ENCODE results near the gene SVBP.

The SVBP gene

DNA sequence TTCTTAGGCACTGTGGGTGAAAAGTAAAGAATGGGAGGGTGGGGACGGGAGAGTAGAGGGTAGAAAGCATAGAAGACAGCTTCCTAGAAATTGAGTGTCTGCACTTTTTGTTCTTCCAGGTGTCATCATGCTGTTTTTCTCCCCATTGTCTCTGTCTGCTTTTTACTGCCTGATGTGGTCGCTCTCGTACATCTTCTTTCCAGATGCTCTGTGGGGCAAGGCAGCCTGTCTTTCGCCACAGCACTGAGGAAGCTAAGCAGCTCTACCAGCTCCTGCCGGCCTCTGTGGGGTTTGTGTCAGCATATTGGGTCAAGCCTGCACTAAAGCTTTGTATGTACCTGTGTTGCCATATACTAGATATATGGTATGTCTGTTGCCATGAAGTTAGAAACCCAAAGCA, 19.2 kb downstream of the SVBP start:
- DNase-seq = no peak

DNA sequence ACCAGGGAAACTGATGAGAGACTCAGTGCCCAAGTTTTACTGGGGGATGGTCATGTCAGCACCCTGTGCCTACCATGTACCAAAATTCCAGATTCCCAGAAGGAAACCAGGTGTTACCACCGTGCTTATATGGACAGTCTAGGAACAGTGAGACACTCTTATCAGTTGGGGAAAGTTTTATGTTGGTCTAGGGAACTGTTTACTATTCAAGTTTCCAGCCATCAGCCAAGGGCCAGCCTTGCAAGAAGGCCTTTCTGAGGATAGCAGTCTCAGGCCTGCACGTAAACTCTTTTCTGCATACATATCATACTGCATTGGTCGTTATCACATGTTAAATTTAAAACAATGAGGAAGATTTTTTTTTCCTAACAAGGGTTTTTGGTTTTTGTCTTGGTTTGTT, 19.8 kb downstream of the SVBP start:
- DNase-seq = no peak

DNA sequence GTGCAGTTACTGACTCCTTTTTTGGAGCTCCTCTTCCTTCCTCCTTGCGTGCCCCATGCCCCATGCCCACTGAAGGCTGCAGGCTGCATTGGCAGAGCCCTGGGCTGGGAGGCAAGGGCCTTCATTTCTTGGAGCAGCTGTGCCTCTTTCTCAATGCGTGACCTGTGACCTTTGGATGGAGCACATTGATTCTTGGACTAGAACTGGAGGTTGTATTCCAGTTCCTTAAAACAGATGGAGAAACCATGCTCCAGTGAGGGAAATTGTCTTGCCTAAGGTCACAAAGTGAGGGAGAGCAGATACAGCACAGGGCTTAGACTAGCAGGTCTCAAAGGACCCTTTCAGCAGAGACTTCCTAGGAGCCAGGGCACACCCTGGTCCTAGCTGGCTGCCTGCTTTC, 23.4 kb downstream of the SVBP start:
- DNase-seq = no peak

DNA sequence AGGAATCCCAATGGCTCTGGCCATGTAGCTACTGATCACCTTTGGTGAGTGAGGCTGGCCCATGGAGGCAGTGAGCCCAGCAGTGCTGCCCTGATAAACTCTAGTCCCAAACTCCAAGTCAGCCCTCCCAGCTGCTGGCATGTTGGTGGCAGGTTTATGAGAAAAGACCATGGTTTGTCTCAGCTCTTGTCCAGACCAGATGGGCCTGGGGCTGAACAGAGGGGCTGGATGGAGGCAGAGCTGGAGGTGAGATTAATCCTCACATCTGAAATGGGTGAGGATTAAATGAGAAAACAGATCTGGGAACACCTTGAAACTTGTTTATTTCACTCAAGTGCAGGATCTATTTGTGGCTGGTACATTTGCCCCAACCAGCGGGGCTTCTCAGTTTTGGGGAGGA, 29.2 kb downstream of the SVBP start:
- no peak for DNase-seq

- no peak for DNase-seq
Measured at GRCh38 chr1:42786097-42786496, 31.1 kb downstream of the SVBP start.

GRCh38 chr1:42784946-42785693, 32.1 kb downstream of the SVBP start, which contains the start of gene TMEM269:
TSS of gene TMEM269 (plus strand) at chr1:42784991. CDS start at chr1:42789894, 4,903 bp downstream.
- no peak for DNase-seq

DNA sequence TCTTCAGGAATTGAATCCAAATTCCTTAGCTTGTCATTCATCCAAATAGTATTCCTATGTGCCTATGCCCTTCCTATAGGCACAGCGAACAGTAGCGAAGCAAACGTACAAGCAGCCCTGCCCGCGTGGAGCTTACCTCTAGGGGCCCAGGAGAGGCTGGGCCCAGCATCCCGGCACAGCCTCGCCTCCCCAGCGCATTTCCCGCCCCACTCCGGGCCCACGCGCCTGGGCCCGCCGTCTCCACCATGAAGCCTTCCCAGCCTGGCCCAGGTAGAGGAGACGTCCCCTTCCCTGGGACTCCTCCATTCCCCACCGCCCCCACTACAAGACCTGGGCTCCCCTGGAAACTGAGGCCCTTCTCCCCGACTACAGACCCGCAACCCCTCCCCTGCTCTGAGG, 32.7 kb downstream of the SVBP start:
- DNase-seq = no peak

DNA sequence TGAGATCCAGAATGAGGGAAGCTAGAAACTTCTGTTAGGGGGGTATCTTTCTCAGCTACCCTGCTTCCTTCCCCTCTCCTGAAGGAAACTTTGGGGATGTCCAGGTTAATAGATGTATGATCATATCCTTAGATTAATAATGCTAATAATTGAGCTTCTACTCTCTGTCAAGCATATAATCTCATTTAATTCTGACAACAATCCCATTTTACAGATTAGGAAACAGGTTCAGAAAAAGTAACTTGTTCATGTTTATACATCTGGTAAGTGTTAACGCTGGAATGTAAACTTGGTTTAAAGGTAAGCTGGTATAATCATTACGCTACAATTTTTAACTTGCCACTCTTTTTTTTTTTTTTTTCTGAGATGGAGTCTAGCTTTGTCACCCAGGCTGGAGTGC, 34.1 kb downstream of the SVBP start:
- no peak for DNase-seq

- DNase-seq = no peak
Measured at GRCh38 chr1:42780176-42780575, 37.0 kb downstream of the SVBP start.

DNA sequence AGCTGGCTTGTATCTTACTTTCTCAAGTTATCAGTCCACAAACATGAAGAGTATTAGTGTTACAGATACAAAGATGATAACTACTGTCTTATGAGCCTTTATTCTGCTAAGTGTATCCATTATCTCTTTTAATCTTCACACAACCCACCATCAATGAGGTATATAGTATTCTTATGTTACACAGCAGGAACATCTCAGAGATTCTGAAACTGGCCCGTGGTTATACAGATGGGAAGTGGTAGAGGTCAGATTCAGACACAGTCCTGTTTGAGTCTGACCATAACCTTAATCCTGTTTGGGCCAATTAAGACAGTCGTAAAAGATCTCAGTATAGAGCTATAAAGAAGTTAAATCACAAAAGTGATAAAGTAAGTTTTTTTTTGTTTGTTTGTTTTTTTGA, 37.5 kb downstream of the SVBP start:
- DNase-seq = no peak

- no peak for DNase-seq
Measured at GRCh38 chr1:42777852-42778251, 39.3 kb downstream of the SVBP start.

DNA sequence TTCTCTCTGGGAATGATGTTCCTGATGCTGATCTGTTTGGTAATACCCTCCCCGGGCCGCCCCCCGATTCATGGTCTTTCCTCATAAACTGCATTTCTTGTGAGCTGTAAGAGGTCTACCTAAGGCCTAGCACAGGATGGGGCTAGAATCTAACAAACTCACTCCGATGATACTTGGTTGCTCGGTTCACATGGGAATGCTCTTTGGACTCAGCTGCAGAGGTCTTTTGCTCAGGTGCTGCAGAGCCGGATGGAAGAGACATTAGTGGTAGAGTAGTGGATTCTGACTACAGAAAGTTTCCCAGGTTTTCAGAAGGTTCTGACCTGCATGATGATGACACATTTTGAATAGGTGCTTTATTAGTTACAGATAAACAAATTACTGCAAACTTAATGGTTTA, 40.7 kb downstream of the SVBP start:
- DNase-seq = no peak

GRCh38 chr1:42774928-42775526, 42.2 kb downstream of the SVBP start:
- DNase-seq = no peak

GRCh38 chr1:42773420-42773819, 43.8 kb downstream of the SVBP start:
- no peak for DNase-seq

DNA sequence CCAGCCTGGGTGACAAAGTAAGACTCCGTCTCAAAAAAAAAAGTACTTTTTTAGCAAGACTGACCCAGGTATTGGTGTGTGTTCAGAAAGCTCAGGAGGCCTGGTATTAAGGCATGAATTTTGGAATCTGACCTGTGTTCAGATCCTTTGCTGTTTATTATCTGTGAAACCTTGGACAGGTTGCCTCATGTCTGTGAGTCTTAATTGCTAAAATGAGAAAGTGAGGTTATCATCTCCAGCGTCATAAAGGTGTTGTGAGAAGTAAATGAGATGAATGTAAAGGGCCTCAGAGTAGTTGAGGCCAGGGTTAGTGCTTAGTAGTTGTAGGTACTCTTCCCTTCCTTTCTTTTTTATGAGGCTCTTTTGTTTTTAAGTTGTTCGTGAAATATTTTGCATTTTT, 47.4 kb downstream of the SVBP start:
- DNase-seq = no peak

GRCh38 chr1:42768172-42768571, 49.0 kb downstream of the SVBP start:
- no peak for DNase-seq

- no peak for DNase-seq
Measured at GRCh38 chr1:42767510-42768000, 49.6 kb downstream of the SVBP start.

- DNase-seq = peak; percentile 100
Measured at GRCh38 chr1:42766741-42767509, 50.3 kb downstream of the SVBP start, which contains the start of the genes C1orf50 and P3H1. TSS of gene C1orf50 (plus strand) at chr1:42767249. CDS start at chr1:42767312, 63 bp downstream. TSS of gene P3H1 (minus strand) at chr1:42767028. CDS start at chr1:42766971, 57 bp downstream.

DNA sequence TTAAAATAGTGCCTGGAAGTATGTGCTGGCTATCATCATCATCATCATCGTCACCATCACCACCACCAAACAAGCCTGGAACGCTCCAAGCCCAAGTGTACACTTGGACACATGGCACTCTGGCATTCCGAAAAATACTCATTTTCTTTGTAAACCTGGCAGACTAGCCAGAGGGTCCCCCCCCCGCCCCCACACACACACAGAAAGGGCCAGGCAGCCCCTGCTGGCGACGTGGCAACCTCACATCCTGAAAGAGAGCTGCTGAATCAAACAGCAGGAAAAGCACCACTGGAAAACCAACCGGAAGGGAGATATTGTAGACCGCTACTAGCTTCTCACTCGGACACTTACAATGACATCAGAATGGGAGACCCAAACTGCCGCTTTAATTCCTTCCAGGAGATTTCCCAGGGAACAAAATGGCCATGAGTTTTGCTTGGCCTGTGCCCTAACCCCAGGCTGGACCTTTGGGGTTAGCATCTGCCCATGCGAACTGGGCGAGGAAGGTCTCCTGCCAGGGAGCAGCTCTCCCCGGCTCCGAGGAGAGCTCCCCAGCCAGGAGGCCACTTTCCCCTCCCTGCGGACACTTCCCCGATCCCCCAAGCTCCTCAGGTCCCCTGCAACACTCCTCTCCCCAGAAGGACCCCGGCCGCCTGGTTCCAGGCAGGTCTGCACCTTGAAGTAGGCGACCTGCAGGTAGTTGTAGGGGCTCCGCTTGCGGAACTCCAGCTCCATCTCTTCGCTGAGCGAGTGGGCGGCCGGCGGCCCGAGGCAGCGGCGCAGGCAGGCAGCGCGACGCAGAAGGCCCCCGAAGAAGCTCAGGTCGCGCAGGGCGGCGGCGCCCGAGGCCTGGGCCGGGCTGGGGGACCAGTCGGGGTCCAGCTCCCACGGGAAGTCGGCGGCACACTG, 51.1 kb downstream of the SVBP start:
- peak; percentile 87 for DNase-seq

- no peak for DNase-seq
Measured at GRCh38 chr1:42765269-42765668, 51.9 kb downstream of the SVBP start.

DNA sequence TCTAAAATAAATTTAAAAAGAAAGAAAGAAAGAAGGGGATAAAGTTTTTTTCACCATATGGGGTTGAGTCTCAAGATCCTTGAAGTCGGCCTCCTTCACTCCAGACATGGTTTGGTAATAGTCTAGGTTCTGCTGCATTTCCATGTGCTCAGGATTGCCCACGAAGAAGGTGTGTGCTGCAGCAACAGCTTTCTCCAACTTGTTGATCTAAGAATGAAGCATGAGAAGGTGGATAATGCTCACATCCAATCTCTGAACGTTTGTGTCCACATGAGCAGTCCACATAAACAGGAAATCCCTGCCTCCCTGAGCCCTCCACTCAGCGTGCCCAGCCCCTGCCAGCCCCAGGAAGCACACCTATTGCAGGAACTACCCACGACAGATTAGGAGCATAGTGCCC, 54.9 kb downstream of the SVBP start:
- no peak for DNase-seq

GRCh38 chr1:42761567-42761966, 55.6 kb downstream of the SVBP start:
- no peak for DNase-seq

- no peak for DNase-seq
Measured at GRCh38 chr1:42759114-42759513, 58.1 kb downstream of the SVBP start.

All from islet precursor cell (in vitro differentiated cells).